OCI-LY1 (cell line): ENCODE results near the gene PI4K2B.
"Not testable (repeated sequence)": the region's sequence is repeated elsewhere in the genome, so short reads cannot be mapped to it uniquely, and the experiment has no call there.

Source experiments
- H2AFZ ChIP-seq: fragments of 200-600 bp; sonication (generic), shearing (Covaris generic); 2 replicates; pipeline ENCODE4 v1.6.0; 2014; ENCODE audit warnings: antibody characterized with exemption, mild to moderate bottlenecking, low read length
- H3F3A ChIP-seq: fragments of 200-600 bp; sonication (generic), shearing (Covaris generic); 2 replicates; pipeline ENCODE4 v1.6.0; 2014; ENCODE audit warnings: mild to moderate bottlenecking, antibody characterized with exemption, low read length, moderate library complexity; ENCODE audit not compliant: insufficient read depth
- H3K27ac ChIP-seq: fragments of 200-600 bp; sonication (generic); 2 replicates; pipeline ENCODE4 v1.5.1; 2014; ENCODE audit warnings: low read length, mixed run types, mild to moderate bottlenecking, low read depth; ENCODE audit not compliant: poor library complexity, severe bottlenecking
- H3K27me3 ChIP-seq: fragments of 200-600 bp; sonication (generic); 2 replicates; pipeline ENCODE4 v1.6.0; 2014; ENCODE audit warnings: antibody characterized with exemption, mild to moderate bottlenecking, low read length, moderate library complexity; ENCODE audit not compliant: insufficient read depth
- H3K36me3 ChIP-seq: fragments of 200-600 bp; sonication (generic); 2 replicates; pipeline ENCODE4 v1.6.1; 2014; ENCODE audit warnings: mild to moderate bottlenecking, antibody characterized with exemption, low read length, moderate library complexity, mixed read lengths; ENCODE audit not compliant: insufficient read depth
- H3K4me1 ChIP-seq: fragments of 200-600 bp; sonication (generic); 2 replicates; pipeline ENCODE4 v1.5.1; 2014; ENCODE audit warnings: mild to moderate bottlenecking, low read length, moderate library complexity; ENCODE audit not compliant: insufficient read depth, severe bottlenecking
- H3K4me2 ChIP-seq: fragments of 200-600 bp; sonication (generic), shearing (Covaris generic); 2 replicates; pipeline ENCODE4 v1.6.1; 2014; ENCODE audit warnings: low read length
- H3K4me3 ChIP-seq: fragments of 200-600 bp; sonication (generic); 2 replicates; pipeline ENCODE4 v1.5.1; 2014; ENCODE audit warnings: low read length, low read depth, mild to moderate bottlenecking, mixed read lengths; ENCODE audit not compliant: poor library complexity, severe bottlenecking
- H3K79me2 ChIP-seq: fragments of 200-600 bp; shearing (Covaris generic); 2 replicates; pipeline ENCODE4 v1.6.1; 2016; ENCODE audit warnings: mixed run types, low read length, mixed read lengths; ENCODE audit not compliant: insufficient read depth
- H3K9ac ChIP-seq: fragments of 200-600 bp; sonication (generic), shearing (Covaris generic); 2 replicates; pipeline ENCODE4 v1.6.1; 2014; ENCODE audit warnings: mild to moderate bottlenecking, low read length, mixed read lengths
- H3K9me2 ChIP-seq: fragments of 200-600 bp; sonication (generic), shearing (Covaris generic); 2 replicates; pipeline ENCODE4 v1.6.1; 2014; ENCODE audit warnings: low read depth, mild to moderate bottlenecking, low read length, mixed read lengths
- H3K9me3 ChIP-seq: fragments of 200-600 bp; shearing (Covaris generic); 2 replicates; pipeline ENCODE4 v1.6.1; 2014; ENCODE audit warnings: low read length, mixed read lengths
- H4K20me1 ChIP-seq: fragments of 200-600 bp; sonication (generic), shearing (Covaris generic); 2 replicates; pipeline ENCODE4 v1.6.0; 2016; ENCODE audit warnings: mild to moderate bottlenecking, low read length; ENCODE audit not compliant: insufficient read depth
- CTCF ChIP-seq: fragments of 200-600 bp; sonication (generic), shearing (Covaris generic); IDR thresholded peaks from 2 replicates; pipeline ENCODE4 v1.5.1; 2017; ENCODE audit warnings: mild to moderate bottlenecking, antibody characterized with exemption, low read length, moderate library complexity, mixed read lengths
- EZH2 ChIP-seq: fragments of 200-600 bp; sonication (generic), shearing (Covaris generic); IDR thresholded peaks from 2 replicates; pipeline ENCODE4 v1.8.0; 2017; ENCODE audit warnings: borderline replicate concordance, mixed run types, mild to moderate bottlenecking, antibody characterized with exemption, low read length, moderate library complexity, mixed read lengths

The PI4K2B gene

GRCh38 chr4:25252230-25253070 lies 18.6 kb downstream of the PI4K2B start:
- H3K27ac ChIP-seq, result no peak overlapping the region
- H3K9me2 ChIP-seq, result no peaks in the 10 kb centered on the region
- H3F3A ChIP-seq, result no peaks in the 10 kb centered on the region
- peaks cover 18% of the 10 kb centered on the region for H3K36me3 ChIP-seq
- H3K79me2 ChIP-seq, result peaks cover 3% of the 10 kb centered on the region; the same call in 1 of the 2 replicates
- H3K9me3 ChIP-seq, result no peaks in the 10 kb centered on the region
- no peak for TF ChIP-seq EZH2
- TF ChIP-seq CTCF, result no peak
- no peak overlapping the region for H3K4me3 ChIP-seq
- H4K20me1 ChIP-seq, result no peaks in the 10 kb centered on the region
- H3K9ac ChIP-seq, result no peak overlapping the region
- no peaks in the 10 kb centered on the region for H3K27me3 ChIP-seq
- H3K4me1 ChIP-seq, result no peaks in the 10 kb centered on the region
- H2AFZ ChIP-seq, result no peak overlapping the region
- H3K4me2 ChIP-seq, result no peak overlapping the region

- H3K4me3 ChIP-seq, result no peak overlapping the region
- H3K9me3 ChIP-seq, result no peaks in the 10 kb centered on the region
- H3K9ac ChIP-seq, result no peak overlapping the region
- TF ChIP-seq EZH2 (no peak), CTCF (no peak)
- no peak overlapping the region for H2AFZ ChIP-seq
- peaks cover 17% of the 10 kb centered on the region for H3K36me3 ChIP-seq
- H3F3A ChIP-seq, result no peaks in the 10 kb centered on the region
- H4K20me1 ChIP-seq, result no peaks in the 10 kb centered on the region
- no peaks in the 10 kb centered on the region for H3K9me2 ChIP-seq
- no peak overlapping the region for H3K4me2 ChIP-seq
- H3K27ac ChIP-seq, result no peak overlapping the region
- H3K4me1 ChIP-seq, result no peaks in the 10 kb centered on the region
- H3K79me2 ChIP-seq, result peaks cover 3% of the 10 kb centered on the region; the same call in 1 of the 2 replicates
- H3K27me3 ChIP-seq, result no peaks in the 10 kb centered on the region
Measured at GRCh38 chr4:25253071-25253445, 19.2 kb downstream of the PI4K2B start.

GRCh38 chr4:25253786-25254185 lies 20.0 kb downstream of the PI4K2B start:
- not testable (repeated sequence) for H3K4me2 ChIP-seq, H3K4me1 ChIP-seq, H3K9ac ChIP-seq, H3K9me2 ChIP-seq, H3F3A ChIP-seq, H3K27me3 ChIP-seq, H2AFZ ChIP-seq, H3K9me3 ChIP-seq, H3K27ac ChIP-seq, H4K20me1 ChIP-seq, H3K79me2 ChIP-seq, H3K4me3 ChIP-seq
- peaks cover 17% of the 10 kb centered on the region for H3K36me3 ChIP-seq
